Stimulated activated CD4-positive, alpha-beta T cell treated with anti-CD3 and anti-CD28 coated beads, Interleukin-4, amount 100 ng/mL, for 24 hours (primary cell): ENCODE results near the gene GPT2.
A peak's percentile ranks its signal among the peaks of the same experiment; 100 is the strongest.

Experiments
- DNase-seq: peaks from one replicate; pipeline ENCODE4 v3.0.0-alpha.2; 2020

The GPT2 gene

DNA sequence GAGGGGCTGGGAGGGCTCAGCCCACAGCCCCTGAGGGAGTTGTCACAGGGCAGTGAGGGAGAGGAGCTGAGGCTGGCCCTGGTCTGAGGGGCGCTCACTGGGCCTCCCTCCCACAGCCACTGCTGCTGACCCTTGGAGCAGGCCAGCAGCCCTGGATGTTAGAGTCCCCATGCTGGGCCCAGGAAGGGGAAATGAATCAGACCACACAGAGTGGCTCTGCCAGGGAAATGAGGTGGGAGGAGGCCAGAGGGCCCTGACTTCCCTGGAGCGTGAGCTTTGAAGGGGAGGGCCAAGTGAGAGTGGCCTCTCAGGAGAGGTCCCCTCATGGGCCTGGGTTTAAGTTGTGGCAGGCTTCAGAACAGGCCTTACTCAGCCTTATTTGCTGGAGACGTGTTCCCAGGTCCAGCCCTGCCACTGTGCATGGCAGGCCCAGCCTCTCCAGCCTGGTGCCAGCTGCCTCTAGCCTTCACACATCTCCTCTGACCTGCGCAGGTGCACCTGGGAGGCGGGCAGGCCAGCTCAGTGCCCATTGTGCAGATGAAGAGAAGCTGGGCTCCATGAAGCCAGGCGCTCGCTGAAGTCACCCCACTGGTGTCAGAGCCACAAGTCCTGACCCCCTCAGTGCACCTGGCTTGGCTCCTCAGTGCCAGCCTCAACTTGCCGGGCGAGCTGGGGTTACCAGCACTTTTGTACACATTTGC lies 15.4 kb downstream of the GPT2 start:
- DNase-seq: no peak

GRCh38 chr16:46900455-46901235 lies 16.5 kb downstream of the GPT2 start:
- DNase-seq: no peak

DNA sequence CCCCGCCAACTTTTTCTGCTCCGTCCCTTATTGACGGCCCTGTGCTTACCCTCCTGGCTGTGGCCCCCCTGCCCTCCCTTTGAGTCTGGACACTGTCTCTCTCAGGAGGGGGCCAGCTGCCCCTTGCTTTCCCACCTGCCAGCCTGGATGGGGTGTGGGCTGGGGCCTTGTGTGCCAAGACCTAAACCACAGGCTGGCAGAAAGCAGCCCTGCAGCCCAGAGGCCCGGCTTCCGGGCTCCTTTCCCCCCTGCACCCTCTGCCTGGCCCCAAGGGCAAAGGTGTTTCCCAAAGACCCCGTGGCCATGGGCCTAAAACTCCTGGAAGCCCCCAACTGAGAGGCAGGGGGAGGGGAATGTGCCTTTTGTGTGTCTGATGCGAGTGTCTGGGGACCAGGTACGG lies 17.5 kb downstream of the GPT2 start:
- DNase-seq: no peak

DNA sequence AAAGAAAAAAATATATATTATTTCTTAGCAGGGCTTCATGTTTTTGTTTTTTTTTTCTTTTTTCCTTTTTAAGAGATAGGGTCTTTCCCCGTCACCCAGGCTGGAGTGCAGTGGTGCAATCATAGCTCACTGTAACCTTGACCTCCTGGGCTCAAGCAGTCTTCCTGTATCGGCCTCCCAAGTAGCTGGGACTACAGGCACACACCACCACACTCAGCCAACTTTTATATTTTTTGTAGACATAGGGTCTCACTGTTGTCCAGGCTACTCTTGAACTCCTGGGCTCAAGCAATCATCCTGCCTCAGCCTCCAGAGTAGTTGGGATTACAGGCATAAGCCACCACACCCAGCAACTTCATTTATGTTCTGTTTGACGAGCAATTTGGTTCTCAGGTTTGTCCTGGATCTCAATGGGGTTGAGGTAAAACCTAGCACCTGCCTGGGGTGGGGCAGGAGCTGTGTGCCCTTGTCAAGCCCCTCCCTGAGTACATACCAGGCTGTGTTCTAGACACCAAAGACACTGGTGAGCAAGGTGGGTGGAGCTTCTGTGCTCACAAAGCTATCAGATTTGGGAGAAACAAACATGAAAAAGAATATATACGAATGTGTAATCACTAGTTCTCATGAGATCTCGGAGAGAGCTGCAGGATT lies 19.2 kb downstream of the GPT2 start:
- no peak for DNase-seq

DNA sequence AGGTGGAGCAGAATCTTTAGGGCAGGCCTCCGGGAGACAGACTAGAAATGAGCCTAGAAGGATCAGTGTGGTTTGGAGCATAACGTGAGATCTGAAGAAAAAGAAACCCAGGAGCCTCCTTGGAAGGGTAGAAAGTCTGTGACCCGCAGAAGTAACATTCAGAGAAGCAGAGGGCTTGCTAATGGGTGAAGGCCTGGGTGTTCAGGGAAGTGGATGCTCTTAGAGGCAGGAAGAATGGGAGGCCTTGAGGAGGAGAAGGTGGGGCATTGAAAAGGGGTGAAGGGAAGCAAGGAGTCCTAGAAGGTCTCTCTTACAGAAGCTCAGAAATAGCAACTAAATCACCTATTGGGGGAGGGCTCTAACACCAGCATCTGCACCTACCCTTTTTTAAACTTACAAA lies 20.3 kb downstream of the GPT2 start:
- DNase-seq: no peak

- no peak for DNase-seq
Observed at GRCh38 chr16:46906360-46907060, 22.3 kb downstream of the GPT2 start.

GRCh38 chr16:46907061-46907774 lies 23.1 kb downstream of the GPT2 start:
- DNase-seq: no peak

GRCh38 chr16:46908540-46909372 lies 24.6 kb downstream of the GPT2 start:
- DNase-seq: peak; percentile 69

DNA sequence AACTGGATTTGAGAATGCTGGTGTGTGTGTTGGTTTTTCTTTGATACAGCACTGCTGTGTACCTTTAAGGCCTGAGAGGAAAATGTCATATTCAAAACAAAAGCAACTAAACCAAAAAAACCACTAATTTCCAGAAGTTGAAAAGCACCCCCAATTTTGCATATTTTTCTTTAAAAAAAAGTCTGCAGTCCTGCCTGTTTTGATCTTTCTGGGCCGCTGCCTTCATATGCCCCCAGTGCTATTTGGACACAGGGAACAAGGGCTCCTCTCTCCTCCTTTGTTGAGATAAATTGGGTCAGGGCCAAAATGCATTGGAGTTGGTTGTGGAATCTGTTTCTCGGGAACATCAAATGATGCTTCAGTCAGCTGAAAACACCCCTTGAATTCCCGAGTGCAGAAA lies 26.9 kb downstream of the GPT2 start:
- no peak for DNase-seq

DNA sequence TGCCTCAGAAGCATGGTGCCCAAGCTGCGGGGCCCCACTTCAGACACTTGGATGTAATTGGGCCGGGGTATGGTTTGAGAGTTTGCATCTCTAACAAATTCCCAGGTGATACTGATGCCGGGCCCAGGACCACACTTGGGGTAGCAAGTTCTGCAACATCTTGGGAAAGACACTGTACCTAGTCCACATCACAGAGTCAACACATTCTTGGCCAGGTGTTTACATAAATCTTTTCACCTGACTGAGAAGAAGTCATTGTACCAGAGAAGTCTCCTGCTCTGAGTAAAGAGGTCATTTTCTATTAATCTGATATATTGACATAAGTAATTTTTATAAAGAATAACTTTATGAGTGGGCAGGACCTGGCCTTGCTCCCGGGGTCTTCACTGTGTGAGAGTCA lies 27.5 kb downstream of the GPT2 start:
- no peak for DNase-seq

- DNase-seq: no peak
Observed at GRCh38 chr16:46914556-46915201, 30.5 kb downstream of the GPT2 start.

- no peak for DNase-seq
Observed at GRCh38 chr16:46915483-46916025, 31.4 kb downstream of the GPT2 start.

DNA sequence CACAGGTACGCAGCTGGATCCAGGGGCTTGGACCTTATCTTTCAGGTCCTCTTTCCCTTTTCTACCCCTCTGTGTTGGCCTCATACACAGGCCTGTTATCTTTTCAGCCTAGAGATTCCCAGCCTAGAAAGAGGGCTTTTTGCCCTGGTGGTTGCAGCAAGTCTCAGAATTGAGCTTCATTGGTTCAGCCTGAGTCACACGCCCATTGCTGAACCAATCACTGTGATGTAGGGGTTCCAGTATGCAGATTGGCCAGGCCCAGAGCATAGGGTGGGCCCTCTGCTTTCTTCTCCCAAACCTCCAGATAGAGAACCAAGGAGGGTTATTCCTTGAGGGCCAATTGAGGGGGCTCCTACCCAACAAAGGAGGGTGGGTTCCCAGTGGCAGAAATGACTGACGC lies 32.8 kb downstream of the GPT2 start:
- DNase-seq: no peak

GRCh38 chr16:46918400-46918799 lies 34.2 kb downstream of the GPT2 start:
- no peak for DNase-seq

DNA sequence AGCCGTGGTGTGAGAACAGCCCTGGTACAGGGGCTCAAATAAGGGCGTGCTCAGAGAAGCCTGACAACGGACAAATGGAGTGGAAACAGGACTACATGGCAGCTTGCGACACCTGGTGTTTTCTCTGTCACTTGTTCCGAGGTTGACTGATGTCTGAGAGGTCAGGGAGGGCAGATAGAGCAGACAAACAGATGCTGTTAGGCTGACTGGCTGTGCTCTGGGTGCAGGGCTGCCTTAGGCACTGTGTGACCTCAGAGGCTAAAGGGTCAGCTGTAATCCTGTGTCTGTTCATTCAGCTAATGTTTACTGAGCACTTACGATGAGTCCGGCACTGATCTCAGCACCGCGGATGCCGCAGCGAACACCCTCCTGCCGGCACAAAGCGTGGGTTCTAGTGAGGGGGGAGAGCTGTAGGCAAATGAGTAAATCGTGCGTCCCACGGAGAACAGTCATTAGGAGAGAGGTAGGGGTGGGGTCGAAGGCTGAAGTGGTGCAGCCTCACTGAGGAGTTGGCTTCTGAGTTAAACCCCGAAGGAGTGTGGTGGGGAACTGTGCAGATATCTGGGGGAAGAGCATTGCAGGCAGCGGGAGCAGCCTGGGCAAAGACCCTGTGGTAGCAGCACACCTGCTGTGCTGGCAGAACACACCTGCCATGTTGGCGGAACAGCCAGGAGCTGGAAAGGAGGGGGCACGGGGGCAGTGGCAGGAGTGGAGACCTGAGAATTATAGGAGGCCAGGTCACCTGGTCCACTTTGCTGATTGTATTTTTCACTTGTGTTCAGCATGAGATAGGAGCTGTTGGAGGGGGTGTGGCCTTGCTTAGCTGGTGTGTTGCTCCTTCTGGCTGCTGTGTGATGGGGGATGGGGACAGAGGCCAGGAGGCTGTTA lies 35.0 kb downstream of the GPT2 start:
- peak; percentile 7 for DNase-seq

DNA sequence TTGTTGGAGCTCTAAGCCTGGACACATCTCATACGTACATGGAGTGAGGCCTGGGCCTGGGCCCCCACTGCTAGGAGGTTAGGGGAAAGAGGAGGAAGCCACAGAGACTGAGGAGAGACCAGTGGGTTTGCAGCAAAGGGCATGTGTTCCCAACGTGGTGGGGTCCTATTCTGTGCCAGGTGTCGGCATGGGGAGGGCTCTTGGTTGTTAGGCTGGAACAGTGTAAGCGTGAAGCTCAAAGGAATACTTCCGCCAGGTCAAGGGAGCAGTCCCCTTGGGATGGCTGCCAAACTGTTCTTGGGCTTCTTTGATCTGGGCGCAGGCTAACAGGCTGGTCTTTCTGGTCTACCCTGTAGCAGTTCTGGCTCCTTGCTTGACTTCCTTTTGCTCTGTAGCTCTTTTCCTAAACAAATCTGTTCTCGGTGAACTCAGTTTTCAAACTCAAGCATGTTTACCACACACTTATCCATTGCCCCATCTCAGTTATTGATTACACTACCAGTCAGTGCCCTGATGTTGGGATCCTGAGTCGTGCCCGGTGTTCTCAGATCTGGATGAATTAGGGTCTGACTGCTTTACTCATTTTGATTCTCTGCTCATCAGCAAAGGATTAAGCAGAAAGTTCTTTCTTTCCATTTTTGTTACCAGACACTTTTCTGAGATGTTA lies 36.4 kb downstream of the GPT2 start:
- DNase-seq: no peak

DNA sequence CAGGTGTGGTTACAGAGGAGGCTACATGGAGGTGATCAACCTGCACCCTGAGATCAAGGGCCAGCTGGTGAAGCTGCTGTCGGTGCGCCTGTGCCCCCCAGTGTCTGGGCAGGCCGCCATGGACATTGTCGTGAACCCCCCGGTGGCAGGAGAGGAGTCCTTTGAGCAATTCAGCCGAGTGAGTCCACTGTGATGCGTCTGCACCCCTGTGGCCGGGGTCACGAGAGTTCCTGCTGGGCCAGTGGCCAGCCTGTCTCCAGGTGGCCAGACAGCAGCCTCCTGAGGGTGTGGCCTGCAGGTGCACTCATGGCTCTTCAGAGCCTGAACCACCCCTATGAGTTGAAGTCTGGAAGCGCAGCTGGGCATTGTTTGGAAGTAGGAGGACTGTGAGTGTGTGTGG lies 38.1 kb downstream of the GPT2 start:
- no peak for DNase-seq

GRCh38 chr16:46923513-46924295 lies 39.5 kb downstream of the GPT2 start:
- DNase-seq: no peak
